GM12865 (cell line): Measurements from ENCODE around the gene ZSCAN22.

Experiments used
- DNase-seq: peaks from one replicate; pipeline ENCODE4 v3.0.0; 2010; ENCODE audit warnings: low read depth
- H3K4me3 ChIP-seq: 2 replicates; pipeline ENCODE4 v1.5.1; 2011; ENCODE audit warnings: mild to moderate bottlenecking, low read depth, low read length, control low read depth
- TF ChIP-seq, protein P1 (sequence below): IDR thresholded peaks from 2 replicates; pipeline ENCODE4 v1.5.1; 2011; ENCODE audit warnings: low read length, control low read depth, low read depth, inconsistent platforms; ENCODE audit not compliant: insufficient read depth; ENCODE audit errors: missing control alignments

Gene ZSCAN22

DNA sequence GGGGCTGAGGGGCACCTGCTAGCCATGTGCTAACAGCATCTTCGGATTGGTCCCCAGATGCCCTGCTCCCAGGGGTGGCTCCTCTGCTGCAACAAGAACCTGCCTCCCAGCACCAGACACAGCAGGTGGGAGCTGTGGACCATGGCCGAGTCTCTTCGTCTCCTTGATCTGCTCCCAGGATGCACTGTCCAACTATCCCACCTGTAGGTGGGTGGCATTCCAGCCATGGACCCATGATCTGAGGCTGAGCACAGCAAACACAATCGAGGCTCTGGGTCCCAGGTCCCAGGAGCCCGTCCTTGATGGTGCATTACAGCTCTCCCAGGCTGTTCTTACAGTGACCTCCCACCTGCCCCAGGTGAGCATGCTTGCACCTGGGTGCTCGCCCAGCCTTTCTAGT is 52.5 kb downstream of the ZSCAN22 start:
- TF ChIP-seq, protein P1, sequence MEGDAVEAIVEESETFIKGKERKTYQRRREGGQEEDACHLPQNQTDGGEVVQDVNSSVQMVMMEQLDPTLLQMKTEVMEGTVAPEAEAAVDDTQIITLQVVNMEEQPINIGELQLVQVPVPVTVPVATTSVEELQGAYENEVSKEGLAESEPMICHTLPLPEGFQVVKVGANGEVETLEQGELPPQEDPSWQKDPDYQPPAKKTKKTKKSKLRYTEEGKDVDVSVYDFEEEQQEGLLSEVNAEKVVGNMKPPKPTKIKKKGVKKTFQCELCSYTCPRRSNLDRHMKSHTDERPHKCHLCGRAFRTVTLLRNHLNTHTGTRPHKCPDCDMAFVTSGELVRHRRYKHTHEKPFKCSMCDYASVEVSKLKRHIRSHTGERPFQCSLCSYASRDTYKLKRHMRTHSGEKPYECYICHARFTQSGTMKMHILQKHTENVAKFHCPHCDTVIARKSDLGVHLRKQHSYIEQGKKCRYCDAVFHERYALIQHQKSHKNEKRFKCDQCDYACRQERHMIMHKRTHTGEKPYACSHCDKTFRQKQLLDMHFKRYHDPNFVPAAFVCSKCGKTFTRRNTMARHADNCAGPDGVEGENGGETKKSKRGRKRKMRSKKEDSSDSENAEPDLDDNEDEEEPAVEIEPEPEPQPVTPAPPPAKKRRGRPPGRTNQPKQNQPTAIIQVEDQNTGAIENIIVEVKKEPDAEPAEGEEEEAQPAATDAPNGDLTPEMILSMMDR = no peak
- DNase-seq = no peak
- H3K4me3 ChIP-seq = no peak overlapping the region

DNA sequence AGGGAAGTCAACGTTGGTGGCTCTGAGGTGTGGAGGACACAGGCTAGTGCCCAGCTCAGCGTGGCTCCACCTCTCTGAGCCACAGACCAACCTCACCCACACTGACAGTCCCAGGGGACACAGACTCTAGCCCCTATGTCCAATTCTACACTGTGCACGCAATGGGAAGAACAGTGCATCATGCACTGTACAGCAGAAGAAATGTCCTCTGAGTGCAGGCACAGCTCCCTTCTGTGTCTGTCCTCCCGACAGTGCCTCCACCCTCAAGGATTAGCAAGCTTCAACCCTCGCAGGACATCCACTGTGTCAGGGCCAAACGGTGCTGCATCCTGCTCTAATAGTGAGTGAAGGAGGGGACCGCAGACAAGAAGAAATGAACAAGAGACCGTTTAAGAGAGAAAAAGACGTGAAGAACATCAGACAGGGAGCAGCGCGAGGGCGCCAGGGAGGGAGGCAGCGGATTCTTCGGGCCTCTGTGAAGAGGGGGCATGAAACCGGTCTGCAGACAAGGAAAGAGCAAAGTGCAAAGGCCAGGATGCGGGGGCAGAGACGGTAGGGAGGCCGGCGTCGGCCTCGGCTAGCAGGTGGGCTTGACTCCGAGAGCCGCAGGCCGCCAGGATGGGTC is 53.4 kb downstream of the ZSCAN22 start:
- peak overlapping the region; percentile 84 for H3K4me3 ChIP-seq
- DNase-seq = peak; percentile 40
- TF ChIP-seq, protein P1 = no peak

- peak within 1 kb of the TSS; percentile 84 for H3K4me3 ChIP-seq
- DNase-seq = peak; percentile 100
- TF ChIP-seq, protein P1 = peak; percentile 2
Observed at GRCh38 chr19:58380662-58381459, 54.1 kb downstream of the ZSCAN22 start, which contains the start of gene ZNF837. TSS of gene ZNF837 (minus strand) at chr19:58381030. CDS start at chr19:58369332, 11,698 bp downstream.

GRCh38 chr19:58381460-58382212 is 54.8 kb downstream of the ZSCAN22 start:
- TF ChIP-seq, protein P1 = no peak
- peak overlapping the region; percentile 77 for H3K4me3 ChIP-seq
- DNase-seq = no peak

DNA sequence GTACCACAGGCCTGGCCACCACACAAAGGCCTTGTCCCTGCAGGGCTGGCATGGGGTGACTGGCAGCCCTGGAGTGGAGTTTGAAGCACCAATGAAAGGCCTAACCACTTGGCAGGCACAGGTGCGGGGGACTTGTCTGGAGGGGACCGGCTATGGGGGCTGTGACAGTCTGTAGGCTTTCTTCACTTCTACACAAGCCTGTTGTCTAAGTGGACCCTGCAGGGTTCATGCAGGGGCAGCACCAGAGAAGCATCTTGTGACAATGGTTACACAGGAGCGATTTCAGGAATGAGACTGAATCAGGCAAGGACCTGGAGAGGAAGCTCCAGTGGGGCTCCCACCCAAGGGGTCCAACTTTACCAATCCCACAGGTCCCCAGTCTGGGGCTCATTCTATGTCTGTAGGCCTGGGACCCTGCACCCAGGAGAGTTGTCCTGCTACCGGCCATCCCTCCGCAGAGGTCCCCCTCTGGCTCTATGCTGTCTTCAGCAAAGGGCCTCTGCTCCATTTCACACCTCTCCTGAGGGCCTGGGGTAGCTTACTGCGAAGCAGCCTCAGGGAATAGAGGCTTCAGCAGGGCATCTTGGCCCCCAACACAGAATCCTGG is 56.3 kb downstream of the ZSCAN22 start:
- no peak for DNase-seq
- no peak overlapping the region for H3K4me3 ChIP-seq
- TF ChIP-seq, protein P1 = no peak

DNA sequence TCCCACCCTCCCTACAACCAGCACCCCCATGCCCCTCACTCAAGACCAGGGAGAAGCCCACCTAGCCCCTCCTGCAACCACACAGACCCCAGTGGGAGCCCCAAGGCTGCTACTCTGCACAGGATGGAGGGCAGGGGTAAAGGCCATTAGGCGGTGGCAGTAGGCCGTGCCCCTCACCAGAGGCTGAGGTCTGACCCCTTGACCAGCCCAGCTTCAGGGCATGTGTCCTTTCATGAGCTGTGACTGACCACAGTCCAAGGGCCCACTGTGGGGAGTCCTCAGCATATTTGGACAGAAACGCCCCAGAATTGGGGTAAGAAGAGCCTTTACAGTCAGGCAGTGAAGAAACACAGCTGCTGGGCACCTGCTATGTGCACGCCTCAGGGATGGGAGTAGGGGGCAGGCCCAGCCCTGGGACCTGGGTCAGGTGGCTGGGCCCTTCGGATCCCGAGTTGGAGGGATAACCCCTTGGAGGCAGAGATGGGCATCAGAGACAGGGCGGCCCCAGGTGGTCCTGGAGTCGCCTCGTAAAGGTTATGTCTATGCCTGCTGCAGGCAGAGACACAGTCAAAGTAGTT is 58.6 kb downstream of the ZSCAN22 start:
- TF ChIP-seq, protein P1 = no peak
- peak overlapping the region; percentile 88 for H3K4me3 ChIP-seq
- DNase-seq = no peak
